LNCaP clone FGC (cell line): ENCODE measurements around the gene ANKS1A.

Source experiments
- DNase-seq: peaks from one replicate; pipeline ENCODE4 v3.0.0-alpha.2; 2011; ENCODE audit warnings: low read depth
- H3K4me3 ChIP-seq: 2 replicates; pipeline ENCODE4 v1.5.1; 2011; ENCODE audit warnings: mild to moderate bottlenecking, low read depth, low read length, control low read depth
- TF ChIP-seq, protein P1 (sequence below): IDR thresholded peaks from 2 replicates; pipeline ENCODE4 v1.5.1; 2012; ENCODE audit warnings: mild to moderate bottlenecking; ENCODE audit not compliant: control insufficient read depth, insufficient read depth; ENCODE audit errors: extremely low read depth

ANKS1A gene

GRCh38 chr6:35055891-35056290, 166.8 kb downstream of the ANKS1A start:
- TF ChIP-seq, protein P1, sequence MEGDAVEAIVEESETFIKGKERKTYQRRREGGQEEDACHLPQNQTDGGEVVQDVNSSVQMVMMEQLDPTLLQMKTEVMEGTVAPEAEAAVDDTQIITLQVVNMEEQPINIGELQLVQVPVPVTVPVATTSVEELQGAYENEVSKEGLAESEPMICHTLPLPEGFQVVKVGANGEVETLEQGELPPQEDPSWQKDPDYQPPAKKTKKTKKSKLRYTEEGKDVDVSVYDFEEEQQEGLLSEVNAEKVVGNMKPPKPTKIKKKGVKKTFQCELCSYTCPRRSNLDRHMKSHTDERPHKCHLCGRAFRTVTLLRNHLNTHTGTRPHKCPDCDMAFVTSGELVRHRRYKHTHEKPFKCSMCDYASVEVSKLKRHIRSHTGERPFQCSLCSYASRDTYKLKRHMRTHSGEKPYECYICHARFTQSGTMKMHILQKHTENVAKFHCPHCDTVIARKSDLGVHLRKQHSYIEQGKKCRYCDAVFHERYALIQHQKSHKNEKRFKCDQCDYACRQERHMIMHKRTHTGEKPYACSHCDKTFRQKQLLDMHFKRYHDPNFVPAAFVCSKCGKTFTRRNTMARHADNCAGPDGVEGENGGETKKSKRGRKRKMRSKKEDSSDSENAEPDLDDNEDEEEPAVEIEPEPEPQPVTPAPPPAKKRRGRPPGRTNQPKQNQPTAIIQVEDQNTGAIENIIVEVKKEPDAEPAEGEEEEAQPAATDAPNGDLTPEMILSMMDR, result no peak
- H3K4me3 ChIP-seq, result no peak overlapping the region
- DNase-seq, result no peak

DNA sequence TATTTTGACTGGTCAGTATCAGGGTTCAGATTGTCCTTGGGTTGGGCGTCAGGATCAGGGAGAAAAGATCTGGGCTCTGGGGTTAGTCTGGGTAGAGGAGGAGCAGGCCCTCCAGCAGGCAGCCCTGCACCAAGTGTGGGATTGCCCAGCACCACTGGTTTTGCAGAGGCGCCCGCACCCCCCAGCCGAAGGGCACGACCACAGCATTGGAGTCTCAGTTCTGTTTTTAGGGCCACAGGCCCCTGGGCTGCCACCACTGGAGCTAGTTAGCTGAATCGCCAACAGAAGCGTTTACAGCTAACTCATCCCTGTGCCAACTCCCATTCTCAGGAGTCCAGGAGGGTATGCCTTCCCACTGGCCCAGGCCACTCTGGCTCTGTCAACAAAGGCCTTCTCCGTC, 167.9 kb downstream of the ANKS1A start:
- TF ChIP-seq, protein P1, result no peak
- DNase-seq, result no peak
- no peak overlapping the region for H3K4me3 ChIP-seq

- H3K4me3 ChIP-seq, result no peak overlapping the region
- DNase-seq, result no peak
- TF ChIP-seq, protein P1, result no peak
Measured at GRCh38 chr6:35057449-35058357, 168.6 kb downstream of the ANKS1A start.

- no peak for DNase-seq
Measured at GRCh38 chr6:35058358-35058675, 169.3 kb downstream of the ANKS1A start.

GRCh38 chr6:35058865-35059522, 169.9 kb downstream of the ANKS1A start:
- TF ChIP-seq, protein P1, result no peak
- DNase-seq, result no peak
- H3K4me3 ChIP-seq, result no peak overlapping the region

More at GRCh38 chr6:35058358-35058675, 169.3 kb downstream of the ANKS1A start:
- no peak overlapping the region for H3K4me3 ChIP-seq
- TF ChIP-seq, protein P1, result no peak

DNA sequence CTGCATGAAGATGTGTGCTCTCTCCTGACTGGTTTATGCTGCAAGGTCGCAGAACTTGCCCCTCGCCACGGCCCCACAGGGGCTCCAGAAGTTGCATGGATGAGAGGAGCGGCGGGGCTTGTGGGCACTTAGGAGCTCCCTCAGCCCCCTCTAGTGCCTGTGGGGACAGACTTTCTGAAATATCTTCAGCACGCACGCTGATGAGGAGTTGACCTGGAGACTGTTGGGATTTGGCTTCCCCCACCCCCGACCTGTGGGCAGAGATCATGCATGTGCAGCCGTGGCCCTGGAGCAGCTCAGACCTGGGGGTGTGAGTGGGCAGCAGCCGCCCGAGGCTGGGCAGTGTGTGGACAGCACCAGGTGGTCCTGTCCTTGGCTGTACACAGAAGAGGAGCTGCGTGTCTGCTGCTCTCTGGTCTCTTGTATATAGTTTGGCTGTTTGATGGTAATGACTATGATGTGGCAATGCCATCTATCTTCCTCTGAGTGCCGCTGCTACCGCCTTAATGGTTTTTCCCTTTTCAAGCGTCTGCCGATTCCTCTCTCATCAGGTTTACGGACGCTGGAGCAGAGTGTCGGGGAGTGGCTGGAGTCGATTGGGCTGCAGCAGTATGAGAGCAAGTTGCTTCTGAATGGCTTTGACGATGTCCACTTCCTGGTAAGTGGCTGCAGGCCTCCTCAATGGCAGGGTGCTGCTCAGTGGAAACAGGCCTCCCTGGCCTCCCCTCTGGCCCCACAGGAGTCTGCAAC, 170.7 kb downstream of the ANKS1A start:
- H3K4me3 ChIP-seq, result no peak overlapping the region
- no peak for DNase-seq
- TF ChIP-seq, protein P1, result no peak
